ENCODE data around the gene LDAF1. TPM values are rescaled to one million over a fixed set of nuclear protein-coding genes. Genes with fewer than 3 reads are reported as not detected.

LDAF1 gene
- total RNA-seq, 1 experiment from 2014 or later, result 11.5 TPM

DNA sequence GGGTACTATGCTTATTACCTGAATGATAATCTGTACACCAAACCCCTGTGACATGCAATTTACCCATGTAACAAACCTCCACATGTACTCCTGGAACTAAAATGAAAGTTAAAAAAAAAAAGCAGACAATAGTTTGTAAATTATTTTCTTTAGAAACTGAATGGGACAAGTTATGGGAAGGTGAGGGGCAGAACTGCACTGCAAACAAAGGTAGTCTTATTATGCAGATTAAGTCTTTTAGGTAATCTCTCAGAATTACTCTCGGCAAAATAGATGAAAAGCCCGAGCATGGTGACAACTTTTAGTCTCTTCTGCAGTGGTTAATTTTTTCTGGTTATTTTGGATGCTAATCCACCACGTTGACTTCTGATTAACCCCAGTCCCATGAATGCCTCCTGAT is 25.5 kb downstream of the LDAF1 start:
- no TSS peak for BruUV-seq (replicated peaks)
- peaks cover 3% of the 10 kb centered on the region for H3K36me3 ChIP-seq (ENCODE audit: low read depth, low read length)
- no peak overlapping the region for H3K4me2 ChIP-seq (ENCODE audit: low read length)
- H3K4me1 ChIP-seq (ENCODE audit: insufficient read depth, low read length), result peaks cover 11% of the 10 kb centered on the region
- no peak for TF ChIP-seq EZH2 (IDR thresholded peaks at IDR 0.05; ENCODE audit: low read length, unreplicated experiment)
- TF ChIP-seq EZH2phosphoT487 (IDR thresholded peaks at IDR 0.05; ENCODE audit: borderline replicate concordance, low read length), result no peak
- TF ChIP-seq, protein P1, sequence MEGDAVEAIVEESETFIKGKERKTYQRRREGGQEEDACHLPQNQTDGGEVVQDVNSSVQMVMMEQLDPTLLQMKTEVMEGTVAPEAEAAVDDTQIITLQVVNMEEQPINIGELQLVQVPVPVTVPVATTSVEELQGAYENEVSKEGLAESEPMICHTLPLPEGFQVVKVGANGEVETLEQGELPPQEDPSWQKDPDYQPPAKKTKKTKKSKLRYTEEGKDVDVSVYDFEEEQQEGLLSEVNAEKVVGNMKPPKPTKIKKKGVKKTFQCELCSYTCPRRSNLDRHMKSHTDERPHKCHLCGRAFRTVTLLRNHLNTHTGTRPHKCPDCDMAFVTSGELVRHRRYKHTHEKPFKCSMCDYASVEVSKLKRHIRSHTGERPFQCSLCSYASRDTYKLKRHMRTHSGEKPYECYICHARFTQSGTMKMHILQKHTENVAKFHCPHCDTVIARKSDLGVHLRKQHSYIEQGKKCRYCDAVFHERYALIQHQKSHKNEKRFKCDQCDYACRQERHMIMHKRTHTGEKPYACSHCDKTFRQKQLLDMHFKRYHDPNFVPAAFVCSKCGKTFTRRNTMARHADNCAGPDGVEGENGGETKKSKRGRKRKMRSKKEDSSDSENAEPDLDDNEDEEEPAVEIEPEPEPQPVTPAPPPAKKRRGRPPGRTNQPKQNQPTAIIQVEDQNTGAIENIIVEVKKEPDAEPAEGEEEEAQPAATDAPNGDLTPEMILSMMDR (conservative IDR thresholded peaks at IDR 0.05; ENCODE audit: low read depth, low read length), result no peak
- ChIA-PET CTCF (no interaction called here), POLR2A (ENCODE audit: unreplicated experiment) (no interaction called here)
- no peak for DNase-seq
- H3F3A ChIP-seq (ENCODE audit: low read length, unreplicated experiment), result no peaks in the 10 kb centered on the region
- no peaks in the 10 kb centered on the region for H3K9me2 ChIP-seq (replicated peaks; ENCODE audit: low read length)
- no peaks in the 10 kb centered on the region for H3K79me2 ChIP-seq (ENCODE audit: low read length)
- no peak for ATAC-seq
- intact Hi-C loops (cut with micrococcal nuclease), result no loop called here
- no peaks in the 10 kb centered on the region for H3K9me3 ChIP-seq (ENCODE audit: low read length)
- H3K27me3 ChIP-seq (ENCODE audit: low read length), result no peaks in the 10 kb centered on the region
- no peaks in the 10 kb centered on the region for H4K20me1 ChIP-seq (ENCODE audit: low read length)
- no peak overlapping the region for H2AFZ ChIP-seq (ENCODE audit: low read length)
- no peak overlapping the region for H3K9ac ChIP-seq (ENCODE audit: low read length)
- H3K4me3 ChIP-seq (ENCODE audit: low read length), result no peak overlapping the region
- no peak overlapping the region for H3K27ac ChIP-seq (ENCODE audit: low read length)

GRCh38 chr16:21184834-21185233 is 26.4 kb downstream of the LDAF1 start:
- no peak for DNase-seq
- CTCF ChIA-PET, result no interaction called here
- H3K4me1 ChIP-seq (ENCODE audit: insufficient read depth, low read length), result peaks cover 11% of the 10 kb centered on the region

More at GRCh38 chr16:21184834-21185233, 26.4 kb downstream of the LDAF1 start:
- TF ChIP-seq EZH2 (IDR thresholded peaks at IDR 0.05; ENCODE audit: low read length, unreplicated experiment) (no peak), EZH2phosphoT487 (IDR thresholded peaks at IDR 0.05; ENCODE audit: borderline replicate concordance, low read length) (no peak)
- TF ChIP-seq, protein P1 (conservative IDR thresholded peaks at IDR 0.05; ENCODE audit: low read depth, low read length), result no peak
- H2AFZ ChIP-seq (ENCODE audit: low read length), result no peak overlapping the region
- H3K4me2 ChIP-seq (ENCODE audit: low read length), result no peak overlapping the region
- H3K36me3 ChIP-seq (ENCODE audit: low read depth, low read length), result peaks cover 3% of the 10 kb centered on the region
- H4K20me1 ChIP-seq (ENCODE audit: low read length), result no peaks in the 10 kb centered on the region
- no peak for ATAC-seq
- no peak overlapping the region for H3K4me3 ChIP-seq (ENCODE audit: low read length)
- no peaks in the 10 kb centered on the region for H3K79me2 ChIP-seq (ENCODE audit: low read length)
- POLR2A ChIA-PET (ENCODE audit: unreplicated experiment), result no interaction called here
- no peaks in the 10 kb centered on the region for H3K9me2 ChIP-seq (replicated peaks; ENCODE audit: low read length)
- H3K27me3 ChIP-seq (ENCODE audit: low read length), result no peaks in the 10 kb centered on the region
- H3K9me3 ChIP-seq (ENCODE audit: low read length), result no peaks in the 10 kb centered on the region
- no peak overlapping the region for H3K27ac ChIP-seq (ENCODE audit: low read length)
- H3K9ac ChIP-seq (ENCODE audit: low read length), result no peak overlapping the region
- intact Hi-C loops (cut with micrococcal nuclease), result loop anchor here (5.0 kb wide), 2 partner anchors 92 to 117 kb away; partner anchors contain the start of gene CRYM
- H3F3A ChIP-seq (ENCODE audit: low read length, unreplicated experiment), result no peaks in the 10 kb centered on the region
- BruUV-seq (replicated peaks), result no TSS peak
